Calu3 (cell line): Measurements from ENCODE around the gene NR1I3. TPM values are rescaled to one million over a fixed set of nuclear protein-coding genes. Genes with fewer than 3 reads are reported as not detected.

Experiments used
- BruUV-seq: library from RNA; stranded (reverse); fragments of 400-500 nt; replicated peaks from 2 replicates; lab custom pipeline; 2021; lab: Mats Ljungman, UMichigan
- CTCF ChIA-PET: fragments of 300-600 bp; sonication (Branson Sonifier 250); formaldehyde crosslinking; loops from one replicate; lab custom pipeline; 2022; ENCODE audit warnings: antibody characterized with exemption; lab: Charles Lee
- DNase-seq: peaks from one replicate; pipeline ENCODE4 v3.0.0; 2022
- H3K27ac Mint-ChIP-seq: one replicate; pipeline ENCODE4 v1.8.0; 2022; ENCODE audit warnings: mixed read lengths; ENCODE audit not compliant: unreplicated experiment
- H3K27me3 Mint-ChIP-seq: one replicate; pipeline ENCODE4 v1.8.0; 2022; ENCODE audit warnings: mixed read lengths; ENCODE audit not compliant: unreplicated experiment
- H3K36me3 Mint-ChIP-seq: one replicate; pipeline ENCODE4 v1.8.0; 2022; ENCODE audit warnings: mild to moderate bottlenecking, moderate library complexity, mixed read lengths; ENCODE audit not compliant: insufficient read depth, unreplicated experiment
- H3K4me1 Mint-ChIP-seq: one replicate; pipeline ENCODE4 v1.8.0; 2022; ENCODE audit warnings: mild to moderate bottlenecking, low read depth, mixed read lengths; ENCODE audit not compliant: unreplicated experiment
- H3K4me3 Mint-ChIP-seq: one replicate; pipeline ENCODE4 v1.8.0; 2022; ENCODE audit warnings: mild to moderate bottlenecking, low read depth, moderate library complexity, mixed read lengths; ENCODE audit not compliant: unreplicated experiment
- H3K9me3 Mint-ChIP-seq: one replicate; pipeline ENCODE4 v1.8.0; 2022; ENCODE audit warnings: low read depth, mixed read lengths; ENCODE audit not compliant: unreplicated experiment
- intact Hi-C: fragments of 100-400 bp; cut with micrococcal nuclease; formaldehyde crosslinking; loops from one replicate; pipeline ENCODE4 v1.10.0; 2022; ENCODE audit not compliant: unreplicated experiment
- total RNA-seq: library from RNA; stranded (reverse); gene quantifications from 2 replicates; pipeline ENCODE4 v1.2.3, GENCODE V29; 2022
- TF ChIP-seq, protein P1 (sequence below): fragments of 200-600 bp; IDR thresholded peaks from one replicate; pipeline ENCODE4 v1.8.0; 2022; ENCODE audit warnings: antibody characterized with exemption; ENCODE audit not compliant: unreplicated experiment

The NR1I3 gene
- total RNA-seq, 1 experiment from 2014 or later: not detected

DNA sequence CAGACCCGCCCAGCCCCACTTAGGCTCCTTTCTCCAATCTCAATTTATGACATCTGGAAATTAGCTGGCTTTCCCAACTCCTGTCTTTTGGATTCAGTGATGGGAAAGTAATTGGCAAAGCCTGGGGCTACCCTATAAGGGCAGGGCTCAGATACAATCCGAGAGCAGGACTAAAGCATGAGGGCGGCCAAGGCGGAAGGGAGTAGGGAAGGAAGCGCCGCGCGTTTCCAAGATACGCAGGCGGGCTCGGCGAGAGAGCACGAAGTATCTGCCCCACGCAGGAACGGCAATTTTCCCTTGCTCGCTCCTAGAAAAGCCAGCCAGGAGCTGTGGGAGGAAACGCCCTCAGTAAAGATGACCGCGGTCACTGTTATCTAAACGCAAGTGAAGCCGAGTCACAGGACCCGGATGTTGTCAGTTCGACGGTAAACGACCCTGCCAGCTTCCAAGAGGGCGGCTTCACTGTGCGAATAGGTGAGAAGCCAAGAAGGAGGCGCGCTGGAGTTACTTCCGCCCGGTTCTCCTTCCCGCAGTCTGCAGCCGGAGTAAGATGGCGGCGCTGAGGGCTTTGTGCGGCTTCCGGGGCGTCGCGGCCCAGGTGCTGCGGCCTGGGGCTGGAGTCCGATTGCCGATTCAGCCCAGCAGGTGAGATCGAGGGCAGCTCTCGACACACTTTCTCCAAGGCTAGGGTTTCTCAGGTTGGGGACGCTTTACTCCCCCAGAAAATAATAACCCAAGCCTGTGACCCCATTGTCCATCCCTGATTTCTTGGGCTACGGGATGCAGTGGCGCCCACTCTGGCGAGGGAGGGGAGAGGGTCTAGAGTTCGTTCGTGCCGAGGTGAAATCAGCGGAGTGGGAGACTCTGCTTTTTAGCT lies 35.9 kb downstream of the NR1I3 start, which contains the start of gene NDUFS2:
Gene NDUFS2 (plus strand): TSS at position 532 of the 877 bp plus-strand sequence. CDS start 19 bp downstream, at position 551.
- Mint-ChIP-seq H3K36me3 (peaks cover 20% of the 10 kb centered on the region), H3K9me3 (no peaks in the 10 kb centered on the region), H3K4me3 (peak within 1 kb of the TSS; percentile 78), H3K4me1 (peaks cover 48% of the 10 kb centered on the region), H3K27ac (peak within 1 kb of the TSS; percentile 71), H3K27me3 (peaks cover 24% of the 10 kb centered on the region)
- intact Hi-C loops: loop anchor here (10.0 kb wide), 1 partner anchor 543 kb away; the partner anchor contains the start of gene DUSP12
- TSS peak; percentile 96 for BruUV-seq
- CTCF ChIA-PET: interaction anchor here (0.5 to 2.2 kb wide), 8 partner anchors 15 to 1259 kb away, joined by 3 to 22 read pairs (median 6); partner anchors contain the start of genes DEDD, PCP4L1 and TOMM40L
- peak; percentile 96 for DNase-seq
- TF ChIP-seq, protein P1, sequence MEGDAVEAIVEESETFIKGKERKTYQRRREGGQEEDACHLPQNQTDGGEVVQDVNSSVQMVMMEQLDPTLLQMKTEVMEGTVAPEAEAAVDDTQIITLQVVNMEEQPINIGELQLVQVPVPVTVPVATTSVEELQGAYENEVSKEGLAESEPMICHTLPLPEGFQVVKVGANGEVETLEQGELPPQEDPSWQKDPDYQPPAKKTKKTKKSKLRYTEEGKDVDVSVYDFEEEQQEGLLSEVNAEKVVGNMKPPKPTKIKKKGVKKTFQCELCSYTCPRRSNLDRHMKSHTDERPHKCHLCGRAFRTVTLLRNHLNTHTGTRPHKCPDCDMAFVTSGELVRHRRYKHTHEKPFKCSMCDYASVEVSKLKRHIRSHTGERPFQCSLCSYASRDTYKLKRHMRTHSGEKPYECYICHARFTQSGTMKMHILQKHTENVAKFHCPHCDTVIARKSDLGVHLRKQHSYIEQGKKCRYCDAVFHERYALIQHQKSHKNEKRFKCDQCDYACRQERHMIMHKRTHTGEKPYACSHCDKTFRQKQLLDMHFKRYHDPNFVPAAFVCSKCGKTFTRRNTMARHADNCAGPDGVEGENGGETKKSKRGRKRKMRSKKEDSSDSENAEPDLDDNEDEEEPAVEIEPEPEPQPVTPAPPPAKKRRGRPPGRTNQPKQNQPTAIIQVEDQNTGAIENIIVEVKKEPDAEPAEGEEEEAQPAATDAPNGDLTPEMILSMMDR: peak; percentile 34

DNA sequence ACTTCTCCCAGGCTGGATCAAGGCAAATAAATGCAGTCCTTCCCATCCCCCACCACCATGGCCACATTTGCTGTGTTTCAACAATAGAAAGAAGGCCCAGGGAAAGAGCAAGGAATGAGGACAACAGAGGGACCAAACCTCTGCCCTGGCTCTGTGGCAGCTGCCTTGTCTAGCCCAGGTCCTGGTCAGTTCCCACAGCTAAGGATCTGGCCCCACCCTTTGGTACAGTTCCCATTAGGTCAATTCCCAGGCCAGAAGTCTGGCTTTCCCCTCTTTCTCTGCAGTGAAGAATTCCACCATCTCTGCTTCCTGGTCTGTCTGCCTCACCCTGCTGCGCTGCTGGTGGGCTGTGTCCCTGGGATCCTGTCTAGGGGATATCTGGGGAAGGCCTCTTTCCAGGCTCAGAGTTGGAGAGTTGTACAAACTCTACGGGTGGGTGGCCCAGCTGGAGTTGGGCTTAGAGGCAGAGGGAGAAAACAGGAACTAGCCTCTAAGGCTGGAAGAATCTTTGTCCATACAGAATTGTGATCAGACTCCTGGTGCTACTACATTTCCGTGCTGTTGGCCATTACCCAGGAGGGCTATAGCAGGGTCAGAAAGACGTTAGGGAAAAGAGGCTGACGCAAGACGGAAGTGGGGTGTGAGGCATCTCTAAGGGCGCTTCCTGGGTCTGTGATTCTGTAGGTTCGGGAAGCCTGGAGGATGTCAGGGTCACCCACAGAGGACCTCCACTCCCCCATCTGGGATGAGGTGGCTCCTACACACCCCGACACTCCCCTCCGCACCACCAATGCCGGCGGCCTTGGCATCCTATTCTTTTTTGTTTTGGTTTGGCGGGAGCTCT lies 36.8 kb downstream of the NR1I3 start:
- Mint-ChIP-seq H3K9me3 (no peaks in the 10 kb centered on the region), H3K27ac (peak overlapping the region; percentile 71), H3K4me1 (peaks cover 48% of the 10 kb centered on the region), H3K4me3 (peak overlapping the region; percentile 78), H3K27me3 (peaks cover 25% of the 10 kb centered on the region), H3K36me3 (peaks cover 16% of the 10 kb centered on the region)
- DNase-seq: no peak
- TF ChIP-seq, protein P1: no peak
- CTCF ChIA-PET: interaction anchor here (0.5 to 2.2 kb wide), 5 partner anchors 25 to 171 kb away, joined by 3 to 22 read pairs (median 4); partner anchors contain the start of genes PCP4L1 and TOMM40L
- intact Hi-C loops: loop anchor here (10.0 kb wide), 1 partner anchor 544 kb away; the partner anchor contains the start of gene DUSP12
- no TSS peak for BruUV-seq

DNA sequence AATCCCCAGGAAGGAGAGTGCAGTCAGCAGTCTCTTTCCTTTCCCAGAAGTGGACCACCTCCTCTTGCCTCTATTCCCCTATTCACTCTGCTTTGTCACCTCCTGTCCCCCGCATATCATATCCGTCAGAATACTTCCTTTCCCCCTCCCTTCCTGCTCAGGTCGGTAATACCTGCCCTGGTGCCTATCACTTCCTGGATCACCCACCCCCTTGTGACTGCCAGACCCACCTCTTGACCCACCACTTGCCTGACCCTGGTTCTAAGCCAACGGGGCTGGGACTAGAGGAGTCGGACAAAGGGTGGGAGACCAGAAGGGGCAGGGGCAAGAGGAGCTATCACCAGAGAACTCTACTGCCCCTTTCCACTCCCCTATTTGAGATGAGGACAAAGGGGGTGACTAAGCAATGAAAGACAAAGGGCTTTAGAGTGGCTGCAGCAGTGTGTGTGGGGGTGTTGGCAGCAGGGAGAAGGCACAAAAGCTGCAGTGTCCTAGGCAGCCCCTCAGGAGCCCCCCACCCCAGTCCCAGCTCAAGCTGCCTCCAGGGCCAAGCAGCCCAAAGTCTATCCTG lies 37.5 kb downstream of the NR1I3 start:
- H3K27ac Mint-ChIP-seq: no peak overlapping the region
- no peaks in the 10 kb centered on the region for H3K9me3 Mint-ChIP-seq
- BruUV-seq: no TSS peak
- H3K4me1 Mint-ChIP-seq: peaks cover 48% of the 10 kb centered on the region
- H3K27me3 Mint-ChIP-seq: peaks cover 25% of the 10 kb centered on the region
- no peak overlapping the region for H3K4me3 Mint-ChIP-seq
- TF ChIP-seq, protein P1: no peak
- CTCF ChIA-PET: interaction anchor here (0.6 kb wide), 1 partner anchor 172 kb away, joined by 4 read pairs; no protein-coding TSS in a partner anchor
- no peak for DNase-seq
- intact Hi-C loops: loop anchor here (10.0 kb wide), 1 partner anchor 544 kb away; the partner anchor contains the start of gene DUSP12
- H3K36me3 Mint-ChIP-seq: peaks cover 14% of the 10 kb centered on the region
